Upper lobe of left lung (tissue), 6 donors: Measurements from ENCODE around the gene DACT1. TPM values are rescaled to one million over a fixed set of nuclear protein-coding genes. Genes with fewer than 3 reads are reported as not detected.

Source experiments
- ATAC-seq, 2 donors: fragments of 200-7000 bp; cut with Tn5 transposase; one replicate each; pipeline ENCODE4 v1.9.1; 2022; ENCODE audit warnings: mild to moderate bottlenecking in 2 of 2, moderate library complexity in 2 of 2; ENCODE audit not compliant: low FRiP score in 2 of 2
- DNase-seq, 2 donors: peaks; one replicate each; pipeline ENCODE4 v3.0.0-alpha.2; 2019 to 2020
- H3K27ac ChIP-seq, 4 donors: fragments of 200-600 bp; sonication (generic); one replicate each; pipeline ENCODE4 v1.5.1; 2016 to 2019
- H3K27me3 ChIP-seq, 4 donors: fragments of 200-600 bp; sonication (generic); one replicate each; pipeline ENCODE4 v1.5.1; 2017 to 2019
- H3K36me3 ChIP-seq, 4 donors: fragments of 200-600 bp; sonication (generic); one replicate each; pipeline ENCODE4 v1.5.1; 2016 to 2019
- H3K4me1 ChIP-seq, 4 donors: fragments of 200-600 bp; sonication (generic); one replicate each; pipeline ENCODE4 v1.5.1; 2018 to 2019
- H3K4me3 ChIP-seq, 4 donors: fragments of 200-600 bp; sonication (generic); one replicate each; pipeline ENCODE4 v1.5.1; 2017 to 2019; ENCODE audit warnings: mild to moderate bottlenecking in 2 of 4, moderate library complexity in 1 of 4
- H3K9me3 ChIP-seq, 4 donors: fragments of 200-600 bp; sonication (generic); one replicate each; pipeline ENCODE4 v1.5.1; 2018 to 2019
- CTCF ChIP-seq, 6 experiments: fragments of 450-650 bp in 4 of 6; fragments of 200-600 bp in 2 of 6; sonication (generic) in 2 of 6; IDR thresholded peaks; one replicate each; pipeline ENCODE4 v1.5.1; 2016 to 2019; ENCODE audit warnings: antibody characterized with exemption in 6 of 6
- EP300 ChIP-seq, 4 donors: sonication (generic); formaldehyde crosslinking; IDR thresholded peaks; one replicate each; pipeline ENCODE4 v1.5.1; 2017; ENCODE audit warnings: antibody characterized with exemption in 4 of 4, control low read depth in 2 of 4
- POLR2A ChIP-seq, 4 donors: fragments of 450-650 bp; IDR thresholded peaks; one replicate each; pipeline ENCODE4 v1.5.1; 2016 to 2017; ENCODE audit warnings: antibody characterized with exemption in 4 of 4, mild to moderate bottlenecking in 2 of 4
- POLR2AphosphoS5 ChIP-seq, 2 donors: sonication (generic); formaldehyde crosslinking; IDR thresholded peaks; one replicate each; pipeline ENCODE4 v1.5.1; 2017; ENCODE audit warnings: antibody characterized with exemption in 2 of 2
- WGBS, 2 donors: methylation state at CpG; one replicate each; pipeline ENCODE4 v1.1.5; 2017 to 2018; 5-methylcytosine and 5-hydroxymethylcytosine counted together
- total RNA-seq, 6 donors: library from RNA; depleted of rRNA in 4 of 6; stranded (reverse); fragments of >200 nt in 4 of 6; gene quantifications; one replicate each; pipeline versions ENCODE4 v1.1.0 to v1.2.1, GENCODE V29; 2016 to 2021
- donor health status: DM: no; HTN: no; CAD: no; lungs with moderate emphysema.
- donor health status: DM: no; HTN: yes; CAD: no; lungs with severe emphysema.

DACT1 gene
- total RNA-seq, 6 donors from 2014 or later = 1.0 to 8.1 (median 4.5) TPM

GRCh38 chr14:58626431-58626831, 11.3 kb upstream of the DACT1 start:
- ATAC-seq = no peak
- Histone ChIP-seq H3K27me3 (no peaks in the 10 kb centered on the region), H3K36me3 (no peaks in the 10 kb centered on the region), H3K27ac (no peak overlapping the region), H3K4me1 (no peaks in the 10 kb centered on the region), H3K4me3 (no peak overlapping the region), H3K9me3 (no peaks in the 10 kb centered on the region)
- no peak for DNase-seq
- TF ChIP-seq POLR2A (IDR thresholded peaks at IDR 0.05) (no peak), POLR2AphosphoS5 (IDR thresholded peaks at IDR 0.05) (no peak), CTCF (IDR thresholded peaks at IDR 0.05) (no peak), EP300 (IDR thresholded peaks at IDR 0.05) (no peak)
- WGBS, 2 donors = 39 to 42% methylated on average over 3 of the region's 3 CpGs

DNA sequence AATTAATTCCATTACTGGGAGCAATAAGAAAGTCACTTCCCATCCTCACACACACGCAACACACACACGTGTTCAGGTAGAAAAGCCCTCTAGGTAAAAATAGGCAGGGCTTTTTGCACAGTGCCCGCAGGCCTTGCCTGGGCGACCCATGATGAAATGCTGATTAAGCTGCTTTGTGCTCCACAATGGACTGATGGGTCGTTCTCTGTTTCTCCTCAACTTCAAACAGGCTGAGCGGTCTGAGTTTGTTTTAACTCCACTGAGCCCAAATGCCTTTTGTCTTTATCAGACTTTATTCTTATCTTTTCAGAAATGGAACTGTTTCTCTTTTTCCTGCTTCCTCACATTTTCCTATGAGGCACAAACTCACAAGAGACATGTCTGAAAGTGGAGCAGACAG, 9.4 kb upstream of the DACT1 start:
- Histone ChIP-seq H3K36me3 (no peaks in the 10 kb centered on the region), H3K4me3 (no peak overlapping the region), H3K27ac (no peak overlapping the region), H3K27me3 (no peaks in the 10 kb centered on the region), H3K9me3 (no peaks in the 10 kb centered on the region), H3K4me1 (no peaks in the 10 kb centered on the region)
- DNase-seq (no peak), ATAC-seq (no peak)
- 65 to 75% methylated on average over 6 of the region's 6 CpGs for WGBS, 2 donors
- TF ChIP-seq EP300 (IDR thresholded peaks at IDR 0.05) = no peak
- no peak for TF ChIP-seq POLR2AphosphoS5 (IDR thresholded peaks at IDR 0.05)
- no peak for TF ChIP-seq POLR2A (IDR thresholded peaks at IDR 0.05)
- TF ChIP-seq CTCF (IDR thresholded peaks at IDR 0.05) = no peak

GRCh38 chr14:58629281-58629680, 8.5 kb upstream of the DACT1 start:
- H3K9me3 ChIP-seq = no peaks in the 10 kb centered on the region
- H3K27ac ChIP-seq = no peak overlapping the region
- no peaks in the 10 kb centered on the region for H3K4me1 ChIP-seq
- DNase-seq (no peak), ATAC-seq (no peak)
- 69 to 73% methylated on average over 1 of the region's 1 CpG for WGBS, 2 donors
- no peak for TF ChIP-seq CTCF (IDR thresholded peaks at IDR 0.05)
- no peak for TF ChIP-seq POLR2A (IDR thresholded peaks at IDR 0.05)
- no peak for TF ChIP-seq POLR2AphosphoS5 (IDR thresholded peaks at IDR 0.05)
- no peak for TF ChIP-seq EP300 (IDR thresholded peaks at IDR 0.05)
- no peaks in the 10 kb centered on the region for H3K27me3 ChIP-seq
- no peaks in the 10 kb centered on the region for H3K36me3 ChIP-seq
- no peak overlapping the region for H3K4me3 ChIP-seq

DNA sequence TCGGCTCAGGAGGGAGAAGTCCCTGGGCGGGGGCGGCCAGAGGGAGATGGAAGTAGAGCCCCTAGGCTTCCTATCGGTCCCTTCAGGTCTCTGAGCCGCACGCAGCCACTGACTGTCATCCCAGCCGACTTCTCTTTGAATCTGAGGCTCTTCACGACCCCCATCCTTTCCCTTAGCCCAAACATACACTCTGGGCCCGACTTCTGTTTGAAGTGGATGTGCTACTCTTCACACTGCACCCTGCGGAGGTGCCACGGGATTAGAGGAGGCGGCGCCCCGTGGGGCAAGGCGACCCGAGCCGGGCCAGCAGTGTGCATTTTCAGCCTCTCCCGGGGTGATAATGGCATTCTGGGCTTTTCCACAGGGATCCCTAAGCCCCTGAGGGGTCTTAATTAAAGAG, 6.0 kb upstream of the DACT1 start:
- peak in 1 of 2 donors; percentile 54 for DNase-seq
- no peak overlapping the region for H3K27ac ChIP-seq
- no peak overlapping the region for H3K4me3 ChIP-seq
- WGBS, 2 donors = 39 to 67% methylated on average over 17 to 18 of the region's 18 CpGs
- no peaks in the 10 kb centered on the region for H3K27me3 ChIP-seq
- no peaks in the 10 kb centered on the region for H3K36me3 ChIP-seq
- ATAC-seq = no peak
- TF ChIP-seq POLR2AphosphoS5 (IDR thresholded peaks at IDR 0.05) = no peak
- no peak for TF ChIP-seq EP300 (IDR thresholded peaks at IDR 0.05)
- no peak for TF ChIP-seq CTCF (IDR thresholded peaks at IDR 0.05)
- no peak for TF ChIP-seq POLR2A (IDR thresholded peaks at IDR 0.05)
- H3K4me1 ChIP-seq = peaks cover 0 to 3% (median 0%) of the 10 kb centered on the region in 4 donors
- no peaks in the 10 kb centered on the region for H3K9me3 ChIP-seq

- no peak for ATAC-seq
- Histone ChIP-seq H3K4me3 (no peak overlapping the region), H3K27me3 (no peaks in the 10 kb centered on the region), H3K36me3 (no peaks in the 10 kb centered on the region), H3K27ac (no peak overlapping the region), H3K9me3 (no peaks in the 10 kb centered on the region), H3K4me1 (peaks cover 8 to 23% (median 15%) of the 10 kb centered on the region in 4 donors)
- TF ChIP-seq EP300 (IDR thresholded peaks at IDR 0.05) = no peak
- no peak for TF ChIP-seq POLR2AphosphoS5 (IDR thresholded peaks at IDR 0.05)
- no peak for TF ChIP-seq POLR2A (IDR thresholded peaks at IDR 0.05)
- TF ChIP-seq CTCF (IDR thresholded peaks at IDR 0.05) = no peak
- WGBS, 2 donors = 54 to 70% methylated on average over 3 of the region's 3 CpGs
- DNase-seq = no peak
Observed at GRCh38 chr14:58633831-58634230, 3.9 kb upstream of the DACT1 start.
